ENCODE data around the gene PRDM2. TPM values are rescaled to one million over a fixed set of nuclear protein-coding genes. Genes with fewer than 3 reads are reported as not detected.
"Not testable (repeated sequence)": the region's sequence is repeated elsewhere in the genome, so short reads cannot be mapped to it uniquely, and the experiment has no call there.

PRDM2 gene
- total RNA-seq, 3 donors from 2014 or later (not counting 1 experiment from before 2014, with no cell fraction given): 168 to 193 (median 184) TPM

- Mint-ChIP-seq H3K4me3 (no peak overlapping the region), H3K27ac (no peak overlapping the region), H3K27me3 (ENCODE audit: low read depth in 2 of 2) (peaks cover 16 to 24% of the 10 kb centered on the region in 2 donors), H3K4me1 (no peaks in the 10 kb centered on the region), H3K36me3 (no peaks in the 10 kb centered on the region), H3K9me3 (no peaks in the 10 kb centered on the region)
- H3K4me1 ChIP-seq (ENCODE audit: control insufficient read depth, insufficient read depth, low read length): no peaks in the 10 kb centered on the region
- H3K36me3 ChIP-seq (ENCODE audit: control insufficient read depth, insufficient read depth, low read length): no peaks in the 10 kb centered on the region
- ATAC-seq: no peak
- H3K27me3 ChIP-seq (ENCODE audit: control insufficient read depth, insufficient read depth, low read length): no peaks in the 10 kb centered on the region
- H3K27ac ChIP-seq (ENCODE audit: low read length): no peak overlapping the region
- H3K4me3 ChIP-seq (ENCODE audit: low read length): no peak overlapping the region
- DNase-seq: no peak
- H3K9me3 ChIP-seq (ENCODE audit: control insufficient read depth, insufficient read depth, low read length): no peaks in the 10 kb centered on the region
- WGBS (ENCODE audit: insufficient coverage): 97% methylated on average over 3 of the region's 3 CpGs
- intact Hi-C loops (cut with micrococcal nuclease): no loop called here
- TF ChIP-seq CTCF (IDR thresholded peaks at IDR 0.05): no peak
These were observed 20.3 kb upstream of the PRDM2 start for GRCh38 chr1:13679651-13680050.

- H3K27ac Mint-ChIP-seq; H3K27ac ChIP-seq (ENCODE audit: low read length); H3K4me3 Mint-ChIP-seq; H3K36me3 Mint-ChIP-seq; H3K27me3 ChIP-seq (ENCODE audit: control insufficient read depth, insufficient read depth, low read length); H3K4me1 Mint-ChIP-seq; H3K9me3 Mint-ChIP-seq; H3K9me3 ChIP-seq (ENCODE audit: control insufficient read depth, insufficient read depth, low read length); intact Hi-C loops (cut with micrococcal nuclease); H3K36me3 ChIP-seq (ENCODE audit: control insufficient read depth, insufficient read depth, low read length); H3K4me3 ChIP-seq (ENCODE audit: low read length); H3K4me1 ChIP-seq (ENCODE audit: control insufficient read depth, insufficient read depth, low read length); DNase-seq; ATAC-seq: not testable (repeated sequence)
- WGBS (ENCODE audit: insufficient coverage): 83% methylated on average over 9 of the region's 9 CpGs
- H3K27me3 Mint-ChIP-seq (ENCODE audit: low read depth in 2 of 2): peaks cover 14 to 20% of the 10 kb centered on the region in 2 donors
These were observed 19.4 kb upstream of the PRDM2 start for GRCh38 chr1:13680609-13681008.

- no peak for TF ChIP-seq CTCF (IDR thresholded peaks at IDR 0.05)
- Mint-ChIP-seq H3K4me1 (no peaks in the 10 kb centered on the region), H3K27me3 (ENCODE audit: low read depth in 2 of 2) (peaks cover 14 to 17% of the 10 kb centered on the region in 2 donors), H3K4me3 (no peak overlapping the region), H3K36me3 (no peaks in the 10 kb centered on the region), H3K9me3 (no peaks in the 10 kb centered on the region), H3K27ac (no peak overlapping the region)
- H3K27me3 ChIP-seq (ENCODE audit: control insufficient read depth, insufficient read depth, low read length): no peaks in the 10 kb centered on the region
- ATAC-seq (no peak), DNase-seq (no peak)
- no peaks in the 10 kb centered on the region for H3K9me3 ChIP-seq (ENCODE audit: control insufficient read depth, insufficient read depth, low read length)
- no peak overlapping the region for H3K4me3 ChIP-seq (ENCODE audit: low read length)
- no peak overlapping the region for H3K27ac ChIP-seq (ENCODE audit: low read length)
- intact Hi-C loops (cut with micrococcal nuclease): no loop called here
- H3K4me1 ChIP-seq (ENCODE audit: control insufficient read depth, insufficient read depth, low read length): no peaks in the 10 kb centered on the region
- no CpG with 5 or more reads among the region's 1 CpG for WGBS (ENCODE audit: insufficient coverage)
- no peaks in the 10 kb centered on the region for H3K36me3 ChIP-seq (ENCODE audit: control insufficient read depth, insufficient read depth, low read length)
These were observed 18.1 kb upstream of the PRDM2 start for GRCh38 chr1:13681921-13682320.

GRCh38 chr1:13682444-13682843 lies 17.5 kb upstream of the PRDM2 start:
- Histone ChIP-seq H3K4me3 (ENCODE audit: low read length) (no peak overlapping the region), H3K27ac (ENCODE audit: low read length) (no peak overlapping the region), H3K9me3 (ENCODE audit: control insufficient read depth, insufficient read depth, low read length) (no peaks in the 10 kb centered on the region), H3K27me3 (ENCODE audit: control insufficient read depth, insufficient read depth, low read length) (no peaks in the 10 kb centered on the region), H3K4me1 (ENCODE audit: control insufficient read depth, insufficient read depth, low read length) (no peaks in the 10 kb centered on the region), H3K36me3 (ENCODE audit: control insufficient read depth, insufficient read depth, low read length) (no peaks in the 10 kb centered on the region)
- Mint-ChIP-seq H3K36me3 (no peaks in the 10 kb centered on the region), H3K27ac (no peak overlapping the region), H3K4me3 (no peak overlapping the region), H3K9me3 (no peaks in the 10 kb centered on the region), H3K27me3 (ENCODE audit: low read depth in 2 of 2) (peaks cover 14 to 21% of the 10 kb centered on the region in 2 donors), H3K4me1 (no peaks in the 10 kb centered on the region)
- no peak for TF ChIP-seq CTCF (IDR thresholded peaks at IDR 0.05)
- intact Hi-C loops (cut with micrococcal nuclease): no loop called here
- DNase-seq: no peak
- no peak for ATAC-seq
- WGBS (ENCODE audit: insufficient coverage): 83% methylated on average over 3 of the region's 3 CpGs
